ENCODE results near the gene FBXO28.
A peak's percentile ranks its signal among the peaks of the same experiment; 100 is the strongest.
"Not testable (repeated sequence)": the region's sequence is repeated elsewhere in the genome, so short reads cannot be mapped to it uniquely, and the experiment has no call there.

Gene FBXO28

GRCh38 chr1:224113918-224114786 is at the start of gene FBXO28:
Gene FBXO28, plus strand, starts transcription at chr1:224114111. Its CDS starts 19 bp downstream, at chr1:224114130.
- H3K27me3 Mint-ChIP-seq (ENCODE audit: low read depth): peaks cover 22% of the 10 kb centered on the region
- peaks cover 4% of the 10 kb centered on the region for H3K36me3 Mint-ChIP-seq (ENCODE audit: low read depth)
- no peaks in the 10 kb centered on the region for H3K9me3 Mint-ChIP-seq
- peak within 1 kb of the TSS; percentile 87 for H3K4me3 Mint-ChIP-seq
- peak within 1 kb of the TSS; percentile 86 for H3K27ac Mint-ChIP-seq
- peaks cover 26% of the 10 kb centered on the region for H3K4me1 Mint-ChIP-seq (ENCODE audit: low read depth)

GRCh38 chr1:224064150-224064549 is 49.8 kb upstream of the FBXO28 start:
- H3K27ac Mint-ChIP-seq: no peak overlapping the region
- H3K4me1 Mint-ChIP-seq (ENCODE audit: low read depth): peaks cover 2% of the 10 kb centered on the region
- no peak overlapping the region for H3K4me3 Mint-ChIP-seq
- peaks cover 4% of the 10 kb centered on the region for H3K27me3 Mint-ChIP-seq (ENCODE audit: low read depth)
- H3K9me3 Mint-ChIP-seq: no peaks in the 10 kb centered on the region
- no peaks in the 10 kb centered on the region for H3K36me3 Mint-ChIP-seq (ENCODE audit: low read depth)

DNA sequence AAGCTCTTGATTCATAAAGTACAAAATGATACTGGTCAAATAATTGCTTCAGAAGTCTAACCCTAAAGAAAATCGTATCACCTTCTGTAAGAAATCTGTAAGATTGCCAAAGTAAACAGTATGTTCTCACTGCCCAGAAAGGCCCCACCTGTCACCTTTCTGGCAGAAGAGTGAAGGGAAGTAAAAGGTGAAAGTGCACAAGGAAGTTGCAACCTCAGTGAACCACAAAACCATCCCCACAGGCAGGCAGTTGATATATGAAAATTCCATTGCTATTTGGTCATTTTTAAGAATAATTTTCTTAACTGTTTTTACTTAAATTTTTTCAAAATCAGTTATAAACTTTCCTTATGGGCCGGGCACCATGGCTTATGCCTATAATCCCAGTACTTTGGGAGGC is 48.5 kb upstream of the FBXO28 start:
- Mint-ChIP-seq H3K36me3 (ENCODE audit: low read depth) (no peaks in the 10 kb centered on the region), H3K27ac (no peak overlapping the region), H3K4me3 (no peak overlapping the region), H3K9me3 (no peaks in the 10 kb centered on the region), H3K4me1 (ENCODE audit: low read depth) (peaks cover 2% of the 10 kb centered on the region), H3K27me3 (ENCODE audit: low read depth) (peaks cover 7% of the 10 kb centered on the region)

GRCh38 chr1:224067207-224067606 is 46.7 kb upstream of the FBXO28 start:
- Mint-ChIP-seq H3K4me1 (ENCODE audit: low read depth) (peaks cover 2% of the 10 kb centered on the region), H3K9me3 (no peaks in the 10 kb centered on the region), H3K27me3 (ENCODE audit: low read depth) (peaks cover 13% of the 10 kb centered on the region), H3K4me3 (no peak overlapping the region), H3K27ac (no peak overlapping the region), H3K36me3 (ENCODE audit: low read depth) (no peaks in the 10 kb centered on the region)

DNA sequence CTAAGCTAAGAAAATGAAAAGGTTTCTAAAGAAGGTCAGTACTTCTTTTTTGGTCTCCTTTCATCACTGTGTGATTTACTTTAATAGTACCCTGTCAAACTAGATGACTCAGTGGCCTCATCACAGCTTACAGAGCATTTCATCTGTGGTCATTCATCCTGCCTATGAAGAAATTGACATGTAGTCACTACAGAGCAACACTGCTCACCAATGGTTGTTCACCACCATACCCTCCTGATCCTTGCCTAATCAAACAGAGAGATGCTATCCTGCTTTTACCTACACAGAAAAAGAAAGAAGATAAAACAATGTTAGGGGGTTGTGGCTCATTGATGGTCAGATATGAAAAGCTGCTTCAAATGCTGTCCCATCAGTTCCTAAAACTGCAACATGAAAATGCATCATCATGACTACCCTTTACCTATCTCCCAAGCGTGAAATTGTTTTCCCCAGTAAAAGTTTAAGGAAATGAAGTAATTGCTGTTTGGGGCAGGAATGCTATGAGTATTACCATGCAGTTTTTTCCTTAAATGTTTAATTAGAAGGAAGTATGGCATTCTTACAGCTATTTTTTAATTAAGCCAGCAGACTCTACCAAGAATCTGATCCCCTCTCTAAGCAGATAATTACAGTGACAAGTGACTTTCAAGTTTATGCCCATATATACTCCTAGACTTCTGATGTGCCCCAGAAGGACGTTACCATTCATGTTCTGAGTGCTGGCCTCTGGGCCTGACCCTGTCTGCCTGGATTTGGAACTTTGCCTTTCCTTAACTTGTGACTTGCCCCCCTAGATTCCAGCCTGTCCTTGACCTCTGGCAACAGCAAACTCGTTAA is 46.1 kb upstream of the FBXO28 start:
- Mint-ChIP-seq H3K9me3 (peaks cover 3% of the 10 kb centered on the region), H3K27ac (no peak overlapping the region), H3K36me3 (ENCODE audit: low read depth) (no peaks in the 10 kb centered on the region), H3K4me3 (no peak overlapping the region), H3K4me1 (ENCODE audit: low read depth) (peaks cover 2% of the 10 kb centered on the region), H3K27me3 (ENCODE audit: low read depth) (peaks cover 13% of the 10 kb centered on the region)

DNA sequence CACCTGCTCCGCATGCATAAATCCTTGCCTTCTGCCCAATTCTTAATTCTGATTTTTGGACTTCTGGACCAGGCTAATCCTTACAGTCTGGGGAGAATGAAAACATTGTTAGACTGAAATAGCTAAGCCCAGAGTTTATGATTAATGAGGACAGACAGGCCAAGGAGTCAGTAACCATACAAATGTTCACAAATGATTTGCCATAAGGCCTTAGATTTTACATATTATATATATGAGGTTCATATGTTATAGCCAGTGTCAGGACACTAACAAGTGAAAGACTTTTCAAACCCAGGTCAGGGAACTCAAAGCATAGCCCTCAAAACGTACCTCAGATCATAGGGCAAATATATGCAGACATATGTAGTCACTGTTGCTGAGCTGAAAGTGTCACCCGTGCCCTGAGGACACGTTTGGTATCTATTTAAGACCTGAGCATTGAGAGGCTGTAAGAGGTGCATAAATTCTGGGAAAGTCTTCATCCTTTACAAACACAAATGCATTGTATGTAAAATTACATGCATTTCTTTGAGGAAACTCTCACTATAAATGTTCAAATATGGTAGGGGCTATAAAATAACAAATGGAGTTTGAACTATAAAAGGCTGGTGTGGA is 45.3 kb upstream of the FBXO28 start:
- Mint-ChIP-seq H3K4me3 (no peak overlapping the region), H3K9me3 (peaks cover 4% of the 10 kb centered on the region), H3K4me1 (ENCODE audit: low read depth) (peaks cover 2% of the 10 kb centered on the region), H3K36me3 (ENCODE audit: low read depth) (no peaks in the 10 kb centered on the region), H3K27me3 (ENCODE audit: low read depth) (peaks cover 13% of the 10 kb centered on the region), H3K27ac (no peak overlapping the region)

- Mint-ChIP-seq H3K36me3 (ENCODE audit: low read depth) (no peaks in the 10 kb centered on the region), H3K4me1 (ENCODE audit: low read depth) (peaks cover 2% of the 10 kb centered on the region), H3K9me3 (peaks cover 4% of the 10 kb centered on the region), H3K4me3 (no peak overlapping the region), H3K27me3 (ENCODE audit: low read depth) (peaks cover 9% of the 10 kb centered on the region), H3K27ac (no peak overlapping the region)
These were observed 44.8 kb upstream of the FBXO28 start for GRCh38 chr1:224069138-224069537.

DNA sequence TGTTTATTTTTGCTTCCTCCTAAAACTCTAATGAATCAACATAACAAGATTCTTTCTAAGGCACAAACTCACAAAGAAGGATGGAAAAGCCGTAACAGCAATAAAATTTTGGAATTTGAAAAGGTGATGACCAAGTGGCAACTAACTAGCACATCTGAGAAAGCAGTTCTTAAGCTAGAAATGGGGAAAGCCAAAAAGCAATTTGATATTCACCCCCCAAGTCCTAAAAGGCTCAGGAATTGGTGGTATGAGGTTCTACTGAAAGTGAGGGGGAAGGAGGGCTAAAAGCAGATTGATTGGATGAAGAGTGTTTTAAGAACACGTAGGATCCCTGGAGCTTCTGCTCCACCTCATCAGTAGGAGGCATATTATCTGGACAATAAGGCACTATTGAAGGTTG is 43.4 kb upstream of the FBXO28 start:
- H3K9me3 Mint-ChIP-seq: peaks cover 4% of the 10 kb centered on the region

GRCh38 chr1:224076407-224076806 is 37.5 kb upstream of the FBXO28 start:
- Mint-ChIP-seq H3K9me3 (peaks cover 4% of the 10 kb centered on the region), H3K27me3 (ENCODE audit: low read depth) (peaks cover 6% of the 10 kb centered on the region), H3K4me3 (no peak overlapping the region), H3K27ac (no peak overlapping the region), H3K4me1 (ENCODE audit: low read depth) (peaks cover 2% of the 10 kb centered on the region), H3K36me3 (ENCODE audit: low read depth) (no peaks in the 10 kb centered on the region)

More for the DNA sequence above, 43.4 kb upstream of the FBXO28 start:
- Mint-ChIP-seq H3K4me1 (ENCODE audit: low read depth) (no peaks in the 10 kb centered on the region), H3K4me3 (no peak overlapping the region), H3K36me3 (ENCODE audit: low read depth) (no peaks in the 10 kb centered on the region), H3K27ac (no peak overlapping the region), H3K27me3 (ENCODE audit: low read depth) (peaks cover 9% of the 10 kb centered on the region)

DNA sequence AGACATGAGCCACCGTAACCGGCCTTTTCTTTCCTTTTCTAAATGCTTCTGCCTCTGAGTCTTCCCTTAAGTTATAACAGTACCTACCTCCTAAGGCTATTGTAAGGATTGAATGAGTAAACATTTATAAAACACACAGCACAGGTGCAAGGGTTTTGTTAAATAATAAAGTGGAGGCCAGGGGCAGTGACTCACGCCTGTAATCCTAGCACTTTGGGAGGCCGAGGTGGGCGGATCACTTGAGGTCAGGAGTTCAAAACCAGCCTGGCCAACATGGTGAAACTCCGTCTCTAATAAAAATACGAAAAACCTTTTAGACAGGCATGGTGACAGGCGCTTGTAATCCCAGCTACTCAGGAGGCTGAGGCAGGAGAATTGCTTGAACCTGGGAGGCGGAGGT is 34.3 kb upstream of the FBXO28 start:
- not testable (repeated sequence) for H3K27ac Mint-ChIP-seq
- H3K27me3 Mint-ChIP-seq (ENCODE audit: low read depth): peaks cover 17% of the 10 kb centered on the region

DNA sequence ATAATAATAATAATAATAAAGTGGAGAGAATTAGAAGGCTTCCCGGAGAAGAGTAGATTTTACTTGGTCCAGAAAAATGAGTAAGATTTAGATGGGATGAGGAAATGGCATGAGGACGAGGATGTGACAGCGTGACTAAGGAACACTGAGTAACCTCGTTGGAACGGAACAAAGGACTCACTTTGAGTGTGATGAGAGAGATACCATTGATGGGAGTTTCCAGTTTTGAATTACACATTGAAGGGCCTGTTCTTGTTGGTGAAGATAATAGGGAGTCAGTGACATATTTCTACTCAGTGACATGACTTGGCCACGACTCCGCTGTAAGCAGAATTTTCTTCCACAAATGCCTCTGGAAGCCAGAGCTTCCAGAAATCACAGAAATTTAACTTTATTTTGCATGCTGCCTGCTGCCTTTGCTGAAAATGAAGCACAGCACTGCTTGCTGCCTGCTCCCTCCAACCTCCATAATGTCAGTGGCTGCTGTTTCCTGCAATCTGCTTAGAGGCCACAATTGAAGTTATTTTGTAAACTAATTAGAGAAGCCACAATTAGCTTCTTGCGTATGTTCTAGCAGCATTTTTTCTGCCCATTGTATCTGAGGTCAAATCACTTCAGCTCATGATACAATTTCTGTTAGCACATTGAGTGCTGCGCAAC is 33.7 kb upstream of the FBXO28 start:
- no peak overlapping the region for H3K27ac Mint-ChIP-seq
- no peak overlapping the region for H3K4me3 Mint-ChIP-seq
- no peaks in the 10 kb centered on the region for H3K9me3 Mint-ChIP-seq
- peaks cover 2% of the 10 kb centered on the region for H3K4me1 Mint-ChIP-seq (ENCODE audit: low read depth)
- no peaks in the 10 kb centered on the region for H3K36me3 Mint-ChIP-seq (ENCODE audit: low read depth)
- H3K27me3 Mint-ChIP-seq (ENCODE audit: low read depth): peaks cover 17% of the 10 kb centered on the region

More for the DNA sequence above, 34.3 kb upstream of the FBXO28 start:
- H3K4me1 Mint-ChIP-seq (ENCODE audit: low read depth); H3K9me3 Mint-ChIP-seq; H3K4me3 Mint-ChIP-seq; H3K36me3 Mint-ChIP-seq (ENCODE audit: low read depth): not testable (repeated sequence)

DNA sequence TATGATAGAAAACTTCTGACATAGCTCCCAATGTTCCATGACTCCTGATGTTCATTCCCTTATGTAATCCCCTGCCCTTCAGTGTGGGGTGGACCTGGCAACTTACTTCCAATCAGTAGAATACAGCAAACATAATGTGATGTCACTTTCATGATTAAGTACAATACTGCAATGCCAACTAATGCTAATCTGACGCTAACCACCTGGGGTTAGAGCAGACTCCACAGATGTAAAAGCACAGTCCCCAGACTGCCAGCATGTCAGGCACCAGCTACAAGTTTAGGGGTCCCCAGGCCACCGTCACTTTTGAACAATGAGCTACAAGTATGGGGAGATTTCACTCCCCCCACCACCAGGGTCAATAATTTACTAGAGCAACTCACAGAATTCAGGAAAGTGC is 32.3 kb upstream of the FBXO28 start:
- Mint-ChIP-seq H3K27ac (no peak overlapping the region), H3K9me3 (no peaks in the 10 kb centered on the region), H3K4me1 (ENCODE audit: low read depth) (peaks cover 2% of the 10 kb centered on the region), H3K27me3 (ENCODE audit: low read depth) (peaks cover 20% of the 10 kb centered on the region), H3K4me3 (no peak overlapping the region), H3K36me3 (ENCODE audit: low read depth) (no peaks in the 10 kb centered on the region)

GRCh38 chr1:224082146-224082545 is 31.8 kb upstream of the FBXO28 start:
- Mint-ChIP-seq H3K36me3 (ENCODE audit: low read depth) (no peaks in the 10 kb centered on the region), H3K4me3 (no peak overlapping the region), H3K9me3 (no peaks in the 10 kb centered on the region), H3K4me1 (ENCODE audit: low read depth) (peaks cover 2% of the 10 kb centered on the region), H3K27me3 (ENCODE audit: low read depth) (peaks cover 22% of the 10 kb centered on the region), H3K27ac (no peak overlapping the region)

GRCh38 chr1:224084867-224085266 is 29.0 kb upstream of the FBXO28 start:
- Mint-ChIP-seq H3K4me3 (no peak overlapping the region), H3K36me3 (ENCODE audit: low read depth) (no peaks in the 10 kb centered on the region), H3K27ac (no peak overlapping the region), H3K9me3 (no peaks in the 10 kb centered on the region), H3K4me1 (ENCODE audit: low read depth) (peaks cover 2% of the 10 kb centered on the region), H3K27me3 (ENCODE audit: low read depth) (peaks cover 25% of the 10 kb centered on the region)

Measured in T-helper 1 cell treated with Interleukin-12 subunit alpha and Interleukin-12 subunit beta and Interleukin-4 antibody, amounts not matched to agents 30 μg/mL and 1 μg/mL, for 36 hours (primary cell).